NCI-H146 (cell line): ENCODE data around the gene GPR150.

Experiments used
- DNase-seq: peaks from one replicate; lab custom pipeline; 2025; lab: John Stamatoyannopoulos, UW

Gene GPR150

DNA sequence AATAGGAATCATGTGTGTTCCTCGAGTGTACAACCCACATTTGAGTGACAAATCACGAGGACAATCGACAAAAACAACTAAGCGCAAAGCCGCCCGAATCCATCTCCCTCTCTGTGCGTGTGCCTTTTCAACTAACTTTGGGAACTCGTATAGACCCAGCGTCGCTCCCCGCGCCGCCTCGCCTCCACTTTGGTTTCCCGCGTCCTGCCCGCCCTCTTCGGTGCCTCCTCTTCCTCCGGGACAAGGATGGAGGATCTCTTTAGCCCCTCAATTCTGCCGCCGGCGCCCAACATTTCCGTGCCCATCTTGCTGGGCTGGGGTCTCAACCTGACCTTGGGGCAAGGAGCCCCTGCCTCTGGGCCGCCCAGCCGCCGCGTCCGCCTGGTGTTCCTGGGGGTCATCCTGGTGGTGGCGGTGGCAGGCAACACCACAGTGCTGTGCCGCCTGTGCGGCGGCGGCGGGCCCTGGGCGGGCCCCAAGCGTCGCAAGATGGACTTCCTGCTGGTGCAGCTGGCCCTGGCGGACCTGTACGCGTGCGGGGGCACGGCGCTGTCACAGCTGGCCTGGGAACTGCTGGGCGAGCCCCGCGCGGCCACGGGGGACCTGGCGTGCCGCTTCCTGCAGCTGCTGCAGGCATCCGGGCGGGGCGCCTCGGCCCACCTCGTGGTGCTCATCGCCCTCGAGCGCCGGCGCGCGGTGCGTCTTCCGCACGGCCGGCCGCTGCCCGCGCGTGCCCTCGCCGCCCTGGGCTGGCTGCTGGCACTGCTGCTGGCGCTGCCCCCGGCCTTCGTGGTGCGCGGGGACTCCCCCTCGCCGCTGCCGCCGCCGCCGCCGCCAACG, at the start of gene GPR150:
GPR150 (plus strand) TSS at position 58 of the 840 bp plus-strand sequence; CDS start at position 247, 189 bp downstream.
- DNase-seq = peak; percentile 78

DNA sequence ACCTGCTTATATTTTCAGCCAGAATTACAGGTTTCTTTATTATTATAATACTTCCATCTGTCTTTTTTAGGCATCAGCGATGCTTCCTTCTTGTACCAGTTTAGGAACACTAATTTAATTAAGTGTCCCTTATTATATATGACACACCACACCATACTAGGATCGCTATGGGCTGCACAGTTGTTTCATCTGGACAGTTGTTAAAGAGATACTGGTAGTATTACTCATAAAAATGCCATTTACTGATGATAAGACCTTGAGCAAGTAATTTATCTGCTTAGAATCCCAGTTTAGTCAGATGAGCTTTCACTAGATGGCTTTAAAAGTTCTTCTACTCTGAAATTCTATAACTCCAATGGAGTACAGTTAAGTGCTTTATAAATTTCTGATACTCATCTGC, 47.9 kb upstream of the GPR150 start:
- DNase-seq = no peak

DNA sequence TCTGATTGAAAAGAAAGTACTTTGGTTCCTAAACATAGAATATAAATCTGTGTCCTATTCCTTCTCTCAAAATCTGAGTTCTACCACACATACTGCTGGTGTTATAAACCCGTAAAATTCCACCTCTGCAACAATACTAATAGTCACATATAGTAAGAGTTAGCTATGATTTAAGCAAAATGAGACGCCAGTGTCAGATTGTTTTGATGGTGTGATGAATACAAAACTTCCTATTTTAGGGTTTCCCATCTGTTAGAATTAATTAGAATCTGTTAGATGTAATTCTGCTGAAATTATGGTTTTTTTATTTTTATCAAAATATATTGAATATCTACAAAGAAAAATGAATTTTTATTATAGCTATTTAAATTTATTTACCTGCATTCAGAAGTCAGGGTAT, 38.3 kb upstream of the GPR150 start:
- DNase-seq = no peak

DNA sequence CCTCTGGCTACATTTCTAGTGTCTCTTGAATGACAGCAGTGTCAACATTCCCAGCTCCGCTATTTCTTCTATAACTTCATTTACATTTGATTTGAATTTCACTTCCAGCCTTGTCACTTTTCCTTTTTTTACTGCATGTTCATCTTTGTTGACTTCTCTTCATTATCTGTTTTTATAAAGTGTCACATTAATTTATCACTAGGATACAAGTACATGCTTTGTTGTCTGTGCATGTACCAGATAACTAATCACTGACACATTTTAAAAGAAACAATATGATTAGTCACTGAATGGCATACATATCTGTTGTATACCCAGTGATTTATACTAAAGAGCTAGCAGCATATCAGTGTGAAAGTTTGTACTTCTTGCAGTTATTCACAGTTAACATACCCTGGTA, 35.9 kb upstream of the GPR150 start:
- no peak for DNase-seq

DNA sequence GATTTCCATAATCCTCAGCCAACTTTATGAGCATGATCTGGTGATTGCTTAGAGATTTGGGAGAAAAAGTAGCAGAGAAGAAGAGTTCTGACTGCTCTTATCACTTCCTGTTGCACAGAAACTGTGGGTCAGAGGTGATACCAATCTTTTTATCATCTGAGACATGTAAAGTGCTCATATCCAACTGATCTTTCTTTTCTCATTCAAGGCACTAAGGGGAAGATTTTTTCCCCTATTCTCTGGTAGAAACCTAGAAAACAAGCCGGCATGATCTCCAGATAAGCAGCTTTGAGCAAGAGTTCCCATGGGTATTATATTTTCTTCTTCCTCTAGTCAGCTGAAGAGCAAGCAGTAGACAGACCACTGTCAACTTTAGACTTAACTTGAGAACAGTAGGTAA, 29.0 kb upstream of the GPR150 start:
- no peak for DNase-seq

DNA sequence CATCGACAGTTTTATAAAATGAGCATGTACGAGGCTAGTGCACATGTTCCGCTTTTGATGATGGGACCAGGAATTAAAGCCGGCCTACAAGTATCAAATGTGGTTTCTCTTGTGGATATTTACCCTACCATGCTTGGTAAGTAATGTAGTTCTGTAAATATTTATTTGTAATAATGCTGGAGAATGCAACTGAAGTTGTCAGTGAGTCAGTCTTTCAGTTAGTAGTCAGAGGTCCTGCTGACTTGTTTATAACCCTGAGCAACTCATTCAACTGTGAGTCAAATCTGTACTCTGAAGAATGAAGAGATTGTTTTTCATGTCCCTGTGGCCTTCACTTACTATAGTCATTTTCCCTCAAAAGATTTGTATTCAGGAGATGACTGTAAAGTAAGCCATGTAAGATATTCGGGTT, 28.4 kb upstream of the GPR150 start:
- DNase-seq = no peak

DNA sequence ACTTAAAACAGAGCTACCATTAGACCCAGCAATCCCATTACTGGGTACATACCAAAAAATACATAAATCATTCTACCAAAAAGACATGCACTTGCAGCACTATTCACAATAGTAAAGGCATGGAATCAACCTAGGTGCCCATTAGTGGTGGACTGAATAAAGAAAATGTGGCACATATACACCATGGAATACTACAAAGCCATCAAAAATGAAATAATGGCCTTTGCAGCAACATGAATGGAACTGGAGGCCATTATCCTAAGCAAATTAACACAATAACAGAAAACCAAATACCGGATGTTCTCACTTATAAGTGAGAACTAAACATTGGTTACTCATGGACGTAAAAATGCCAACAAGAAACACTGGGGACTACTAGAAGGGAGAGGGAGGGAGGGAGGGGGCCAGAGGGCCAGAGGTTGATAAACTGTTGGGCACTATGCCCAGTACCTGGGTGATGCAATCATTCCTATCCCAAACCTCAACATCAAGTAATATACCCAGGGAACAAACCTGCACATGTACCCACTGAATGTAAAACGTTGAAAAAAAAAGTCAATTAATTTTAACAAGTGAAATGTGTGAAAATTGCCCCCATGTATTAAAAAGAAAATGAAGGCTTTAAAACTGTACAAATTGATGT, 24.5 kb upstream of the GPR150 start:
- no peak for DNase-seq

DNA sequence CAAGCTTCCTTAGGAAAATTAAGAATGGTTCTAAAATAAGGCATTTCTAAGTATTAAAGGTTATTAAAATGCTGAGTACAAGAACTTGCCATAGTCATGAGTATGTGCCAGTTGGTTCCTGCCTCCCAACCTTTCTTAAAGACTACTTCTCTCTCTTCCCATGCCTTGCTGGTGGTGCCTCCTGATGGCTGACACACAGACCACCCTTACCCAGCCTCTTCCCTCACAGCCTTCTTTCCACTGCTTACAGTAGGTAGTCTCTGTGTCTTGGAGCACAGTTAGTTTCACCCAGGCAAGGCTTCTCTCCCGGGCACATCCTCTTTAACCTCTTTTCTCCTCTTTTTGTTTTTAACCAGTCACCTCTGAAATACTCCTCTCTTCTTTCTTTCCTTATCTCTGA, 20.6 kb upstream of the GPR150 start:
- no peak for DNase-seq

DNA sequence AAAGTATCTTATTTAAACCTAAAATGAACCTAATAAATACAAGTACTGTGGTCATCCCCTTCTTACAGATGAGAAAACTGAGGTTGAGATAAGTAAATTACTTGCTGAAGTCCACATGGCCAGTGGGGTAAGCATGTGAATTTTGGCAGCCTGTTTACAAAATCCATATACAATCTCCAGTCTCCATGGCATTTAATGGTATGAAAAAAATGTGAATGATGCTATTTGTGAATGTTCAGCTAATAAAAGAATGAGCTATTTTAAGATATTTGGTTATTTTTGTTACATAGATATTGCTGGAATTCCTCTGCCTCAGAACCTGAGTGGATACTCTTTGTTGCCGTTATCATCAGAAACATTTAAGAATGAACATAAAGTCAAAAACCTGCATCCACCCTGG, 19.3 kb upstream of the GPR150 start:
- DNase-seq = no peak

DNA sequence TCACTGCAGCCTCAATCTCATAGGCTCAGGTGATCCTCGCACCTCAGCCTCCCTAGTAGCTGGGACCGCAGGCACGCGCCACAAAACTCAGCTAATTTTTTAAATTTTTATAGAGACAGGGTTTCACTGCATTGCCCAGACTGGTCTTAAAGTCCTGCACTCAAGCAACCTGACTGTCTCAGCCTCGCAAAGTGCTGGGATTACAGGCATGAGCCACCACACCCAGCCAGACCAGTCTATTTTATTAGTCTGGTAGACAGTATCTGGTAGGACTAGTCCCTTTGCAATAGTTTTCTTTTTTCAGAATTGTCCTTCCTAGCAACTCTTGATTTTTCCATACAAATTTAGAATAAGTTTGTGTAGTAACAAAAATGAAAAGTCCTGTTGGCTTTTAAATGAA, 14.1 kb upstream of the GPR150 start:
- no peak for DNase-seq

DNA sequence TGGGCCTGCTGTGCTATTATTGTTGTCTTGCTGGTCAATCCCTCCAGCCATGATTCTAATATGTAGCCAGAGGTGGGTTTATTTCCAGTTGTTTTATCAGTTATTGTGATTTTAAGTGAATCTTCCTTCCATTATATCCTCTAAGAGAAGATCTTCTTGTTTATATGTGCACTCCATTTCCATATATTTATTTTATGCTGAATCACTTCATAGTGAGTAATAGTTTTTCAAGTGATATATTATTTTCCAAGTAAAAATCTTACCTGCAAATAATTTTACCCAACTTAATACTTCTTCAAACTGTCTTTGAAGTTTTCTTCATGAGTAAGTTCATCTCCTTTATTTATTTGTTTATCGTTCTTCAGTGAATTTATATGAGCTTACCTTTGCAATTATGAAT, 13.5 kb upstream of the GPR150 start:
- DNase-seq = no peak

DNA sequence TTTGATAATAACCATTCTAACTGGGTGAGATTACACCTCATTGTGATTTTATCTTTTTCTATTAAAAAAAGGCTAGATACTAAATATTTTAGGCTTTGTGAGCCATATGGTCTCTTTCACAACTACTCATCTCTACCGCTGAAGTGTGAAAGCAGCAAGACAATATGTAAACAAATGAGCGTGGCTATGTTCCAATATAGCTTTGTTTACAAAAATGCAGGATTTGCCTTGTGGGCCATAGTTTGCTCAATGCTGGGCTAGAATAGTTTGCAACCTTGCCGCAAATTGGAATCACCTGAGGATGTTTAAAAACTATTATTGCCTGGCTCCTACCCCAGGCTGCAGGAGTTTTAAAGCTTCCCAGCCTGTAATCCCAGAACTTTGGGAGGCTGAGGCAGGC, 10.2 kb upstream of the GPR150 start:
- DNase-seq = no peak

DNA sequence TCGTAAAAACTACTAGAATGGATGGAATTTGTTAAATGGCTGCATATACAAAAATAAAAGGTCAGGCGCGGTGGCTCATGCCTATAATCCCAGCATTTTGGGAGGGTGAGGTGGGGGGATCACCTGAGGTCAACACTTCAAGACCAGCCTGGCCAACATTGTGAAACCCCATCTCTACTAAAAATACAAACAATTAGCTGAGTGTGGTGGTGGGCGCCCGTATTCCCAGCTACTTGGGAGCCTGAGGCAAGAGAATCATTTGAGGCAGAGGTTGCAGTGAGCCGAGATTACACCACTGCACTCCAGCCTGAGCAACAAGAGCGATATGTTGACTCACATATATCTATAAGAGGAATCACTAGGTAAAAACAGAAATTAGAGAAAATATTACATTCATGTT, 9.3 kb upstream of the GPR150 start:
- DNase-seq = no peak

DNA sequence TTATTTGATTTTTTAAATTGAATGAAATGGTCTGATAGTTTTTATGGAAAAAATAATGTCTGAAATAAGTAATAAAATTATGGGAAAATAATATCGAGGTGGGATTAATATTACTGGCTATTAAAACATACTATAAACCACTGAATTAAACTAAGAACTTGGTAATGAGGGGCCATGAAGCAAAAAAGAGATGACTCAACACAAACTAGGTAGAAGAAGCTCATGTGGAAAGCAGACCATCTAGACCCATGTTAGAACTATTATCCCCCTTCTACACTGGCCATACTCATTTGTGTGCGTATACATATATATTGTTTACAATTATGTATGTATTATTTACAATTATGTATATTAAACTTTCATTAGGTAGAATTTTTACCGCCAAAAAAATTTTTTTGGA, 8.5 kb upstream of the GPR150 start:
- DNase-seq = no peak

DNA sequence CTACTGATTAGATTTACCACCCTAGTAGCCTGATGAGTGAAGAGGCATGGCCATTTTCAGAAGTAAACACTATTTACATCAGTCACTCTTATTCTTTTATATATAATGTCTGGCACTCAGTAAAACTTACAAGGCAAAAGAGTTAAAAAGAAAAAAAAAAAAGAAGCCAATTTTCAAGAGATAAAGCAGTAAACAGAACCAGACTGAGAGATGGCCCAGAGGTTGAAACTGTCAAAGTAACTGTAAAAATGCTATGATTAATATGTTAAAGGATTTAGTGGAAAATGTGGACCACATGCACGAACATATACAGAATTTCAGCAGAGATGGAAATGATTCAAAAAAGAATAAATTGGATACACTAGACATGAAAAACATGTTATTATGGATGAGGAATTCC, 6.4 kb upstream of the GPR150 start:
- no peak for DNase-seq

DNA sequence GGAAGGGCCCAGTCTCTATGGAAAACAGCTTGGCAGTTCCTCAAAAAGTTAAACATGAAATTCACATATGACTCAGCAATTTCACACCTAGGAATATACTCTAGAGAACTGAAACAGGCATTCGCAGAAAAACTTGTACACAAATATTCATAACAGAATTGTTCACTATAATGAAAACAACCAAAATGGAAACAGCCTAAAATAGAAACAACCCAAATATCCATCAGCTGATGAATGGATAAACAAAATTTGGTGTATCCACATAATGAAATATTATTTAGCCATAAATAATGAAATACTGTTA, 4.8 kb upstream of the GPR150 start:
- DNase-seq = no peak

DNA sequence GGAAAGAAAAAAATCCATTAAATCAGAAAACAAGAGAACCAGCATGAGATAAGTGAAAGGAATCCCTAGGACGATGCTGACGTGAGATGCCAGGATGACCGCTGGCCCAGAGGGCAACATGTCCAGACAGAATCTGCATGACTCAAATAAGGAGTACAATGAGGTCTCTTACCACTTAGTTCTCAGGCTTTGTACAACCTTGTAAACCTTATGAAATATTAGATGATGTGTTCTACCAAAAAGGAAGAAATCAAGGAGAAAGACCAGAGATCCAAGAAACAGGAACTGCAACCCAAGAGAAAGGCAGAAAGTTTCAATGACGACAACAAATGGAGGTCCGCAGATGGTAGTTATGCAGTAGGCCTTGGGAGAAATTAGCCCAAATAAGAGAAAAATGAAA, 2.8 kb upstream of the GPR150 start:
- no peak for DNase-seq

DNA sequence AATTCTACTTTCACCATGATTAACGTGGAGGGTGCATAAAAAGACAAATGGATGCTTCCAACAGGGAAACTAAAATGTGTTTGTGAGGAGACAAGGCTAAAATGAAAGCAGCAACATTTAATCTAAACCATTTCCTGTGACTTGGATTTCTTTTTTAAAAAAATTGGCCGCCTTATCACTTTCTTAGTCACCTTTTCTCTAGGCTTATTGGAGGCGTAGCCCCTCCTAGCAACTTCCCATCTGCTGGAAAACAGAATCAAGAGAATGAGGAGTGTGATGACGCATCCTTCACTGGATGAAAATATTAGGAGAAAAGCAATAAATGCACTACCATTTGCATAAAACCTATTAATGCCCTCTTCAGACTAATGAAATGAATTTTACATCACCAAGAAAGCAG, 791 bp upstream of the GPR150 start:
- DNase-seq = no peak

DNA sequence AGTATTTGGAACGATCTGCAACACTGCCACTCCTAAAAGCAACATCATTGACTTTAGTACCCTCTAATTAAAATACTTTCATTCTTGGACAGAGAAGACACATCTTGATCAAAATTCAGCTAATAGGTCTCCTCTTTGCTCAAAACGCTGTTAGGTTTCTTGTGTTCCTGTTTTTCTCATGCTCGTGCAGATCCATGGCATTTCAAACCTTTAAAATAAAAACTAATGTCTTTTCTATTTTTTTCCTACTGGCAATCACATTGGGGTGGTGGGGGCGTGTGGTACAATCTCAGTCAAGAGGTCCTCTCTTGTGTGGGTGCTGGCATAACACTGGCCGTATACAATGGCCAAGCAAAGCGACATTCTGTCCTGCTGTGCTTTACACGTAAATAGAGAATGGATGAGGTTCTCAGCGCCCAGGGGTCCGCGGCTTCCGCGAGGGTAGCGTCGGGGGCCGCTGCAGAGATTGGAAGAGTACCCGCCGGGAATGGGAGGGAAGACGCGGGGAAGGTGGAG, 315 bp upstream of the GPR150 start:
- DNase-seq = peak; percentile 39

DNA sequence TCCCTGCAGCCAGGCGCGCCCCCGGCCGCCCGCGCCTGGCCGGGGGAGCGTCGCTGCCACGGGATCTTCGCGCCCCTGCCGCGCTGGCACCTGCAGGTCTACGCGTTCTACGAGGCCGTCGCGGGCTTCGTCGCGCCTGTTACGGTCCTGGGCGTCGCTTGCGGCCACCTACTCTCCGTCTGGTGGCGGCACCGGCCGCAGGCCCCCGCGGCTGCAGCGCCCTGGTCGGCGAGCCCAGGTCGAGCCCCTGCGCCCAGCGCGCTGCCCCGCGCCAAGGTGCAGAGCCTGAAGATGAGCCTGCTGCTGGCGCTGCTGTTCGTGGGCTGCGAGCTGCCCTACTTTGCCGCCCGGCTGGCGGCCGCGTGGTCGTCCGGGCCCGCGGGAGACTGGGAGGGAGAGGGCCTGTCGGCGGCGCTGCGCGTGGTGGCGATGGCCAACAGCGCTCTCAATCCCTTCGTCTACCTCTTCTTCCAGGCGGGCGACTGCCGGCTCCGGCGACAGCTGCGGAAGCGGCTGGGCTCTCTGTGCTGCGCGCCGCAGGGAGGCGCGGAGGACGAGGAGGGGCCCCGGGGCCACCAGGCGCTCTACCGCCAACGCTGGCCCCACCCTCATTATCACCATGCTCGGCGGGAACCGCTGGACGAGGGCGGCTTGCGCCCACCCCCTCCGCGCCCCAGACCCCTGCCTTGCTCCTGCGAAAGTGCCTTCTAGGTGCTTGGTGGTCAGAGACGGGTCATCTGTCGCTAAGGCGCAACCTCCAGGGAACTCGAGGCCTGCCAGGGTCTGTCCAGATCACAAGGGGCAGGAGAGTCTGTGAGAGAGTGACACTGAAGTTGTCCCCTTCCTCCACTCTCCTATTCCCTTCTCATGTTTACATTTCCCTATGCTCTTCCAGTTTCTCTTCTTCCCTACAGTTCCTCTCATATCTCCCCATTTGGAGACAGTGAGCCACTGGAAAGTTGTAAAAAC, 1.3 kb downstream of the GPR150 start:
- DNase-seq = peak; percentile 75

DNA sequence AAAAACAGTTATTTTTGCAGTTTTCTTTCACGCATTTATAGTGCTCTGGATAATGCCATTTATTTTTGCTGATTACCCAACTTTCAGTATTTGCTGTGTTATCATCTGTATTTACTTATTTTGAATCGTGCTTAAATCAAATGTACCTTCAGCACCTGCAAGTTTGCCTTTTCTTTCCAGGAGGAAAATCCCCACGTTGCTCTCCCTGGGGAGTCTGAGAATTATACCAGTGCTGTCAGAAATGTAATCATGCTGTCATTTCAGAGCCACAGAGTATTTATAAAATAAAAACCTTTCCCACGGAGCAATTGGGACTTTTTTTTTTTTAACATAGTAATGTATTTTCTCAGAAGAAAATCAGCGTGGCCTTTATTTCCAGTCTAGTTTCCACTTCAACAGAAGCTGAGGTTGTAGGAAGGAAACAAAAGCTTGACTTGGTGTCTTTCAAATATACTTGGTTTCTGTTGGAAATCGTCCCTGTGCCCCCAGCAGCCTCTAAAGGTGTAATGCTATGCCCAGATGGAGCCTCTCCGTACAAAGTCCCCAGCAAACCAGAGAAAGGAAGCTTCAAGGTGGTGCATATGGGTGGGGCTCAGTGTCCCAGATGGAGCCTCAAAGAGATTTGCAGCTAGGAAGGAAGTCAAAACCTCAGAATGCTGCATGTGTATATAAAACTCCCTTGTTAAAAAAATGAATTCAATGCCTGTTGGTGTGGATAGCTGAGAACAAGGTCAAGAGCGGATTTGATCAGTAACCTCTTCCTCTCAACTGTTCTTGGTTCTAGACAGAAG, 2.1 kb downstream of the GPR150 start:
- DNase-seq = peak; percentile 1

DNA sequence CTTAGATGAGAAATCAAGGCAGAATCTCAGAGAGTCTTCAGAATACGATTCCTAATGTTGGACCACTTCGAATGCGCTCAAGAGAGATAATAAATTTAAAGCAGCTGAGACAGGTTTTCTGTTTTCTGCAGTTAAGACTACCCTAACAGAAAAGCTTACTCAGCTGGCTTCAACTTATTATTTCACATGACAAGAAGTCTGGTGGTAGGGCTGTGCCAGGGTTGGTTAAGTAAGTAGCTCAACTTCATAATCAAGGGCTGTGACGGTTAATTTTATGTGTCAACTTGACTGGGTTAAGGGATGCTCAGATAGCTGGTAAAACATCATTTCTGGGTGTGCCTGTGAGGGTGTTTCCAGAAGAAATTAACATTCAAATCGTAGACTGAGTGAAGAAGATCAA, 3.8 kb downstream of the GPR150 start:
- no peak for DNase-seq
